GM13977 (cell line): ENCODE data around the gene FEM1C.

Experiments used
- DNase-seq: peaks from one replicate; pipeline ENCODE4 v3.0.0; 2012; ENCODE audit warnings: low spot score
- CTCF ChIP-seq: IDR thresholded peaks from 2 replicates; pipeline ENCODE4 v1.5.1; 2012; ENCODE audit warnings: mild to moderate bottlenecking, control low read depth; ENCODE audit not compliant: insufficient read depth; ENCODE audit errors: extremely low read depth, missing control alignments
- in situ Hi-C: fragments of 300-500 bp; cut with MboI; formaldehyde crosslinking; loops from one replicate; pipeline ENCODE4 v1.12.0; 2022; ENCODE audit warnings: low sequenced_read_pairs, low pct_unique_long_range_greater_than_20kb, mixed read lengths, inconsistent platforms; ENCODE audit not compliant: unreplicated experiment

The FEM1C gene

GRCh38 chr5:115477581-115477980 lies 67.0 kb downstream of the FEM1C start:
- in situ Hi-C loops = no loop called here
- no peak for TF ChIP-seq CTCF
- no peak for DNase-seq

GRCh38 chr5:115475788-115476187 lies 68.8 kb downstream of the FEM1C start:
- no peak for TF ChIP-seq CTCF
- DNase-seq = no peak
- in situ Hi-C loops = no loop called here

- no peak for TF ChIP-seq CTCF
- no peak for DNase-seq
- in situ Hi-C loops = no loop called here
Measured at GRCh38 chr5:115472271-115473025, 72.1 kb downstream of the FEM1C start.

- in situ Hi-C loops = no loop called here
- no peak for DNase-seq
- TF ChIP-seq CTCF = no peak
Measured at GRCh38 chr5:115471345-115472063, 73.1 kb downstream of the FEM1C start.

- in situ Hi-C loops = no loop called here
- no peak for DNase-seq
- no peak for TF ChIP-seq CTCF
Measured at GRCh38 chr5:115470921-115471320, 73.7 kb downstream of the FEM1C start.
